GM19239 (cell line): ENCODE data around the gene GAMT.

Experiments used
- DNase-seq: peaks from one replicate; pipeline ENCODE4 v3.0.0; 2011; ENCODE audit warnings: low spot score; ENCODE audit not compliant: insufficient read length
- FAIRE-seq: peaks from 2 replicates; lab custom pipeline; 2011; peaks lifted over from hg19 to GRCh38; lab: Jason Lieb, UNC

Gene GAMT

DNA sequence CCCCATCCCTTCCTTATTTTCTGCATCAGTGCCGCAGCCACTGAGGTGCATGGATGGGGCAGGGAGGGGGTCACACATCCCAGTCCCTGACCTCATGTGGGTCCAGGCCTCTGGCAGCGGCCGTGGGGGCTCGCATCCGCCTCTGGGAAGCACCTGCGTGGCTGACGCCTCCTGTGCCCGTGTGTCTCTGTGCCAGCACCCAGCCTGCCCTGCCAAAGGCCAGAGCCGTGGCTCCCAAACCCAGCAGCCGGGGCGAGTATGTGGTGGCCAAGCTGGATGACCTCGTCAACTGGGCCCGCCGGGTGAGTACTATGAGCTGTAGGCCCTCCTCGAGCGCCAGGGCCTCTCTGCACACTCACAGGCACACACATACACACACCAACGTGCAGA is 12.7 kb downstream of the GAMT start:
- FAIRE-seq (no peak), DNase-seq (no peak)

DNA sequence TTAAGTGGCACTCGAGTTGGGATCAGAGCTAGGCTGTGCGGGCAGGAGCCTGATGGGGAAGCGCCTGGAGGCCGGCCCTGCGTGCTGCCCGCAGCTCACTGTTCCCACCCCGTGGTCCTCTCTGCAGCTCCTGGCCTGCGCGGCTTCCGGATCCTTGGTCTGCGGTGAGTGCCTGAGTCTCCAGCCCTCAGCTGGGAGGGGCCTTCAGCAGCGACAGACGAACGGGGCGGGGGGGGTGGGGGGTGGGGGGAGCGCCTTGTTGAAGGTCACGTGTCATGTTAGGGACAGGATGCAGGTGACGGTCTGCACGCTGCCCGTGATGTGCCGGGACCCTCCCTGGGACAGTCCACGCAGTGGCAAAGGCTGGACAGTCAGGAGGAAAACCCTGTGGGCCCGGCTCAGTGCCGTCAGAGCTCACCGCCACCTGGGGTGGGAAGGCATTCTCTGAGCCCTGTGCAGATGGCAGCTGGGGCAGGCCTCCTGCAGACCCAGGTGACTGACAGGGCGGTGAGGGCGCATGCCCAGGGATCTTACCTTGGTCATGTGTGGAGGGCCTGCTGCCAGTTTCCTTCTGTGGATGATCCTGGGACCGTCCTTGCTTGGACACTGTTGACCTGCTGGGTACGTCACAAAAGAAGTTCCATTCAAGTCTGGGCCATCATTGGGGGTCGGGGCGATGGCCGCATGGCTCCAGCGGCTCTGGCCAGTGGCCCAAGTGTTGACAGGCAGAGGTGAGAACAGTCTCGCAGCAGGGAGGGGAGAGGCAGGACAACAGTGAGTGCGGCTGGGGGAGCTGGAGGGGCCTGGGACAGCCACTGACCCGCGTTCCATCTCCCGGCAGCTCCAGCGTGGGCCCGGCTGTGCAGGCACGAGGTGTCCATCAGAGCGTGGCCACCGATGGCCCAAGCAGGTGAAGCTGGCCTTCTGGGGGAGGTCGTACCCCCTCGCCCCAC is 13.4 kb downstream of the GAMT start:
- no peak for FAIRE-seq

DNA sequence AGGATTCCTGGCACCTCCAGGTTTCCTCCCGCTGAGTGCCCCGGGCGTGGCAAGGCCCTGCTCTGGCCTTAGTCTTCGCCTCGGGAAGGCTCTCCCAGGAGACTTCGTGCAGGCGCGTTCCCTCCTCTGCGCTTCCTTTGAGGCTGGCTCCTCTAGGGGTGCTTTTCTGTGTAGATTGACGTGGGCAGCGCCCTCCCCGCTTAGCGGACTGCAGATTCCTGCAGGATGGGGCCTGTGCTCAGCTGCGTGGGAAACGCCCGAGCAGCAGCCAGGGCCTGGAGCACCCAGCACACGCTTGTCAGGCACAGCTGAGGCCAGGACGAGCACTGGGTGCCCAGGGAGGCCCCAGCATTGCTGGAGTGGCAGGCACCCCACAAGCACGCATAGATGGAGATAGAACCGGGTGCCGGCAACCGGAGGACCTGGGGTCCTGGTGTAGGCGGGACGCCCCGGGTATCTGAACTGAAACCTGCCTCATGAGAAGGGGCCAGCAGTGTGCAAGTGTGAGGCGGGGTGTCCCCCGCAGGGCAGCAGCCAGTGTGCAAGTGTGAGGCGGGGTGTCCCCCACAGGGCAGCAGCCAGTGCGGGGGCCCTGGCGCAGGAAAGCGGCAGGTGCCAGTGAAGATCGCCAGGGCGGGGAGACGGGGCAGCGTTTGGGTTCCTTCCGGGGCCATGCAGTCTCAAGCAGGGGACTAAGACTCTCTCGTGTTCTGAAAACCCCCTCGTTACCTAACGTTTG is 14.2 kb downstream of the GAMT start:
- FAIRE-seq: no peak

More for the DNA sequence above, 13.4 kb downstream of the GAMT start:
- DNase-seq: no peak

DNA sequence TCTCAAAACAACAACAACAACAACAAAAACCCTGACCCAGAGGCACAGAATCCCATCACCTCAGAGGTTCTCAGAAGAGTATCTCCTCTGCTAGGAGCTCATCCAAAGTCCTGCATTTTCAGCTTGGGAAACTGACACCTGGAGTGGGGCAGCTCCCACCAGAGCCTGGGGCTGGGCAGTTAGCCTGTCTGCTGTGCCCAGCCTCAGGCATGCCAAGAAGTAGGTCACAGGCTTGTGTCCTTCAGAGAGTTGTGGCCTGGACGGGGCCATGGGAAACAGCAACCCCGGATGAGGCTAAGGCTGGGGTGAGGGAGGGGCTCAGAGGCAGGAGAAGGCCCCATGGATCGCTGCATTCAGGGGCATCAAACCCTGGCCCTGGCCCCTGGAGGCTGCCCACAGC is 15.5 kb downstream of the GAMT start:
- DNase-seq (no peak), FAIRE-seq (no peak)

More for the DNA sequence above, 14.2 kb downstream of the GAMT start:
- no peak for DNase-seq

DNA sequence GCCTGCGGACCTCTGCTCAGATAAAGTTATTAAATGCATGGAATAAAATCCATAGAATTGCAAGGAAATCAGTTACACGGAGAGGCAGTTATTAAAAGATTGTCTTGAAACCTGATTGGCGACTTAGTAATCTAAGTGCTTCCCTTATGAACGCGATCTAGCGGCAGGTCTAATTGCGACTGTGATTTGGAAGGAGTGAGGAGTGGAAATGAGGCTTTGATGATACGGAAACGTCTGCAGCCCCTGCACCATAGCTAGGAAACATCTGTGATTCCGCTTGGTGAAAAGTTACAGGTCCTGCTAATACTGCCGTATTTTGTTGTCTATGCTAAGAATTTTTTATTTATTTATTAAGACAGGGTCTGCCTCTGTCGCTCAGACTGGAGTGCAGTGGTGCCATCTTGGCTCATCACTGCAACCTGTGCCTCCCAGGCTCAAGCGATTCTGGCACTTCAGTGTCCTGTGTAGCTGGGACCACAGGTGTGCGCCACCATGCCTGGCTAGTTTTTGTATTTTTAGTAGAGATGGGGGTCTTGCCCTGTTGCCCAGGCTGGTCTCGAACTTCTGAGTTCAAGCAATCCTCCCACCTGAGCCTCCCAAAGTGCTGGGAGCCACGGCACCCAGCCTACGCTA is 16.7 kb downstream of the GAMT start:
- no peak for DNase-seq
- peak; percentile 83 for FAIRE-seq

DNA sequence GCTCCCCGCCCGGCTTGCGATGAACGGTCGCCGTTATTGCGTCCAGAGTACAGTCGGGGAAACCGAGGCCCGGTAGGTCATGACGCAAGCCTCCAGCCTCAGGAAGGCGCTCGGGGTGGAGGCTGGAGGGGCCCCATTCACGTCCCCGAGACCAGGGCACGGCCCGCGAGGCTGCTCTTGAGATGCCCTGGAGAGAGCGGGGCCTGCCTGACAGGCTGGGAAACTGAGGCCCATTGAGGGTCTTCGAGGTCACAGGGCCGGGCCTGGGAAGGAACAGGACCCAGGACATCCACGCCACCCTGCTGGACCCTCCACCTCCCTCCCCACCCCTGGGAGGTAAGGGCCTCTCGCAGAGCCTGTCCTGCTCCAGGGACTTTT is 17.3 kb downstream of the GAMT start:
- no peak for DNase-seq
- no peak for FAIRE-seq

DNA sequence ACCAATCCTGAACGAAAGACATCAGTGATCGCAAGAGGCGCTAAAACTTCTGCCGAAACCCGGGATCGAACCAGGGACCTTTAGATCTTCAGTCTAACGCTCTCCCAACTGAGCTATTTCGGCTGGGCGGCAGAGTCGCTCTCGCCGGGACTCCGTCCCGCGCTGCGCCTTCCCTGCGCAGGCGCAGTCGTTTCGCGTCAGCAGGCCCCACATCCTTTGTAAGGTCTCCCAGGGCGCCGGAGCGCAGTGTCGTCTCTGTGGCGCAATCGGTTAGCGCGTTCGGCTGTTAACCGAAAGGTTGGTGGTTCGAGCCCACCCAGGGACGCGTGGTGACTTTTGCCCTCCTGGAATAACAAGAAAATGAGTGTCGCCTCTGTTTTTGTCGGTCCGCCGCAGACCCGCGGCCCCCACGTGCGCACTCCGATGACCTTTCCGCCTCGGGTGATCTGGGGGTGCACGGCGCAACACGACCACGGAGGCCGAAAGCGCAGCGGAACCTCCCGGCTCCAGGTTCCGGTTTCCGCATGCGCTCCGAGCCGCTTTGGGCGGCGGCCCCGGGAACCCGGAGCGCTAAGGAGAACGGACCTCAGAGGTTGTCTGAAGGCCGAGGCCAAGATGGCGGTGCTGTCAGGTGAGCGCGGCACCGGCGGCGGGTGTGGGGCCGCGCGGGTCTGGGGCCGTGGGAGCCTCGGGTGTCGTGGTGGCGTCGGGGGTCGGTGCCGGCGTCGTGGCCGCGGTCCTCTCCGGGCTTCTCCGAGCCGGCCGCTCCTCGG is 17.8 kb downstream of the GAMT start, which contains the start of gene NDUFS7:
TSS of gene NDUFS7 (plus strand) at position 596 of the 773 bp plus-strand sequence. CDS start at position 616, 20 bp downstream.
- peak; percentile 93 for FAIRE-seq
- DNase-seq: peak; percentile 89

DNA sequence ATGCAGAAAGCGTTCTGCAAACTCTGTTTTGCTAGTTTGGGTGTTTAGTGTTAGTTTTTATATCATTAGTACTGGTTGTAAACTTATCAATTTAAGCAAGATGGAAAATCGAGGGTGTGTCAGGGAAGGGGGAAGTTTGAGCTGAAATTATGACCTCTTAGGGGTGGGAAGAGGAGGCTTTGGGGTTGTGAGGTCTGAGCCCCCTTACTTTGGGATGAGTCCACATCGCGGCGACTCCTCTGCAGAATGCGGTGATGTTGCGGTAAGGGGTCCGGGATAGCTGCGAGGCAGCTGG is 18.4 kb downstream of the GAMT start:
- no peak for FAIRE-seq
- no peak for DNase-seq

DNA sequence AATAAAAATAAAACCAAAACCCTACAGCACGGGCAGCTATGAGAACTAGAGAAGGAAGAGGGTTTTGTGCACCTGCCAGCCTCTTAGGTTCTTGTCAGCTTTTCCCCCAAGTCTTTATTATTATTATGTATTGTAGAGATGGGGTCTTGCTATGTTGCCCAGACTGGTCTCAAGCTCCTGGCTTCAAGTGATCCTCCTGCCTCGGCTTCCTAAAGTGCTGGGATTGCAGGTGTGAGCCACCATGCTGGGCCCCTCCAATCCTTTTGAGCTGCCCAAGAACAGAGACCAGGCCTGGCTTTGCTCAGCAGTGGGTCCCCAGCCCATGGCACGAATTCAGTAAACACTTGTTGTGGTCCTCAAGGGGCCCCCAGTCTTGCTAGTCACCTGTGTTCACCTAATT is 19.1 kb downstream of the GAMT start:
- no peak for FAIRE-seq
- DNase-seq: no peak

DNA sequence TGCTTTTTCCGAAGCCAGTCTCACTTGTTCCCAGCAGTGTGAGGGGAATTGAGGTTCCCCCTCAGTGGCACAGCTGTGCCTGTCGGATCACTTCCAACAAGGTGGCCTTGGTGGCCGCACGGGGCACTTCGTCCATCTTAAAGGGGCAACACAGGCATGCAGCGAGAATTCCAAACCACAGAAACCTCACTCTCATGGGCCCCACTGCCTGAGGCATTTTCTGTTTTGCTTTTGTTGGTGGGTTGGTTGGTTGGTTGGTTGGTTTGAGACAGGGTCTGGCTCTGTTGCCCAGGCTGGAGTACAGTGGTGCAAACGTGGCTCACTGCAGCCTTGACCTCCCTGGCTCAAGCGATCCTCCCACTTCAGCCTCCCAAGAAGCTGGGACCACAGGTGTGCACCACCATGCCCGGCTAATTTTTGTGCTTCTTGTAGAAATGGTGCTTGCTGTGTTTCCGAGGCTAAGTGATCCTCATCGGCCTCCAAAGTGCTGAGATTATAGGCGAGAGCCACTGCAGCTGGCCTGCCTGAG is 21.3 kb downstream of the GAMT start:
- DNase-seq (no peak), FAIRE-seq (no peak)

DNA sequence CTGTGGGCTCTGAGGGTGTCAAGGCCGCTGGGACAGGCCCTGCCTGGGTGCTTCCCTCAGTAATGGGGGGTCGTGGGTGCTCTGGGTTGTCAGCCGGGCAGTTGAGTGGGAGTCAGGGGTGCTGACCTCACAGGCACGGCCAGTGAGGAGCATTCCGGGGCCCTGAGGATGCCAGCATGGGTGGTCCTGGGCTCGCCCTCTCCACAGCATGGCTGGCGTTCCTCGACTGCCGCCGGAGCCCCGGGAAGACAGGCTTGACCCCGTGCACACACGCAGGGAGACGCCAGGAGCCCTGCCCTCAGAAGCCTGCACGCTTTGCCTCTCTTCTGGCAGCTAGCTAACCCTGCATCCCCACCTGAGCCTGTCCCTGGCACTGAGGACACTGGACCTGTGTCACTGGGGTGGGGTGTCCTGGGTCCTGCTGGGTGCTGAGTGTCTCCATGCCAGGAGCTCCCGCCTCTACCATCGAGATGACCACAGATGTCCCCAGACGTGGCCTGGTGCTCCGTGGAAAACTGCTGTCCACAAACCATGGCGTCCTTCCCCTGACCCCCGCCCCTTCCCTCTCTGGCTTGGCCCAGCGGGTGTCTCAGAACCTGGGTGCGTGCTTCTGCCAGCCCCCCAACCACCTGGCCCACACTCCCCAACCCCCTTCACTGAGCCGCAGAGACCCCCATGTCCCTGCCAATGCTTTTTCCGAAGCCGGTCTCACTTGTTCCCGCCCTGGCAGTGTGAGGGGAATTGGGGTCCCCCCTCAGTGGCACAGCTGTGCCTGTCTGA is 22.0 kb downstream of the GAMT start:
- FAIRE-seq: no peak

DNA sequence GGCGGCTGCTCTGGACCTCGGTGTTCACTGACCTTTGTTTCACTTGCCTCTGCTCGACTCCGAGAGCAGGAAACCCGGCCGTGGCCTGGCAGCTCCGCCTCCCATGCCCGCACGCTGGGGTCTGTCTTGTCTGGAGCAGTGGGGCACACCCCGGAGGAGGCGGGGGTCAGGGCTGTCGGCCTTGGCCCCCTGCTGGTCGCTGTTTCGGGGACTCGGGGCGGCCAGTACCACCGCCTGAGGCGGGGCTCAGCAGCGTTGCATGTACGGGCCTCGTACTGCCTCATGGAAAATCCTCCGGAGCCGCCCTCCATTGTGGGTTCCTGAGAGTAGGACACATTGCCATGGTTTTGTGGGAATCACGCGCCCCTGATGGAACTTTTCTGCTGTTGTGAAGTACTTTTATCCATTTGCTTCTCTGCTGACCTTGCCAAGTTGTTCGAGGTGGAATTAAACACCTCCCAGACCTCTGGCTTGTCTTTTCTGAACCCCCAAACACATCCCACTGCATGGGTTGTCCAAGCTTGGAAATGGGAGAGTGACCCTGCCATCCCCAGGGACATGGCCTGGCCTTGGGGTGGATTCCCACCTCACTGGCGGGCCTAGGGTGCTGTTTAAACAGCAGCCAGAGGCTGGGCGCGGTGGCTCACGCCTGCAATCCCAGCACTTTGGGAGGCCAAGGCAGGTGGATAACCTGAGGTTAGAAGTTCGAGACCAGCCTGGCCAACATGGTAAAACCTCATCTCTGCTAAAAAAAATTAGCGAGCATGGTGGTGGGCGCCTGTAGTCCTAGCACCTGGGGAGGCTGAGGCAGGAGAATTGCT is 23.2 kb downstream of the GAMT start:
- no peak for FAIRE-seq
- no peak for DNase-seq

More for the DNA sequence above, 22.0 kb downstream of the GAMT start:
- no peak for DNase-seq

DNA sequence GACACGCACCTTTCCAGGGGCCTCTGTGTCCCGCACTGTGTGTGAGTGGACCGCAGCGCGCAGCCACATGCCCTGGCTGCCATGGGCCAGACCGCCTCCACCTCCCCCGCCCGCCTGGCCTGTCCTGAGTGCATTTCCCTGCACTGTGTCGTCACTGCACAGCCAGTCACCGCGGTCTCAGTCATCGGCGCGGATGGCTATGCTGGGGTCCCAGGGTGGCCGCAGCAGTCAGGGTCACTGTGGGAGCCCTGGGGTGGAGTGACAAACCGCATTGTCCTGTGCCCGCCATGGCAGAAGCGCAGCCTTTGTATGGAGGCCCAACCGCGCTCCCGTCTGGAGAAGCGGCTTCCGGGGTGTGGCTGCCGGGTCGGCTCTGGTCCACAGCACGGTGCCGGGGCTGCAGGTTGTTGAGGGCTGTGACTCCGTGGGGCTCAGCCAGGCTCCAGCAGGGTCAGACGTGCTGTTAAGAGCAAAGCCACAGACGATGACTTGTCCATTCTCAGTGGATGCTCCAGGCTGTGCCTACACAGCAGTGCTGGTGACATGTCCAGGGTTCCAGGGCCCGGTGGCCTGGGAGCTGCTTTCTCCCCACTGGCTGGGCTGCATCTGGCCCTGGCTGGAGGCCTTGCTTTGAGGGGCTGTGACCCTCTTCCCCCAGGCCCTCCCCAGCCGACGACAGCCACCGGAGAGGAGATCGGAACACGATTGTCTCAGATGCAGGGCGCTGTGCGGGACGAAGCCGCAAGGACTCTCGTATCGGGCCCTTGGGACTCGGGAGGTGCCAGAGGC is 24.0 kb downstream of the GAMT start:
- no peak for DNase-seq
- FAIRE-seq: no peak

DNA sequence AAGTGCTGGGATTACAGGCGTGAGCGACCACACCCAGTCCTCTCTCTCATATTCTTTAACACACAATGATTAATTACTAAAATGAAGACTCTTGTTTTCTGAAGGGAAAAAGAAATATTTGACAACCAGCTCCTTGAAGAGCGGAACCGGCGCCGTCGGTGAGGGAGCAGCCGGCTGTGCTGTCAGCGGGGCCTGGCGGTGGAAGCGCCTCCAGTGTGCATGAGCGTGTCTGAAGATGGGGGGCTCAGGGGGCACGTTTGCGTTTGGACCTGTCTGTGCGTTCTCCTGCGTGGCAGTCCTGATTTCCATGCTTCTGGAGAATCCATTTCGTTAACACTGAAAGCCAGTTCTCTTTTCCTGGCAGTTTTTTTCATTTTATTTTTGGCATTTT is 24.9 kb downstream of the GAMT start:
- no peak for DNase-seq
- FAIRE-seq: no peak

DNA sequence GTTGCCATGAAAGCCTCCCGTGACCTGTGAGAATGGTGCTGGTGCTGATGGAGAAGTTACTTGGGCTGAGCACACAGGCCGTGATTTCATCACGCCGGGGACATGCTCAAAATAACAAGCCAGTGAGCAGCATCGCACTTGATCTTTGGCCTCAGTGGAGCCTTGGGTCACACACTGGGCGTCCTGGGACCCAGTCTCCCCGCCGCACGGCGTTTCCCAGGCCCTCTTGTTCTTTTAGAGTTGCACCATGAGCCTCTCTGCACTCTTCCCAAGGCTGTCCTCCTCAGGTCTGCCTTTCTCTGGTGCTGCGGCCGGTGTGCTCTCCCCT is 27.1 kb downstream of the GAMT start:
- FAIRE-seq (no peak), DNase-seq (no peak)

DNA sequence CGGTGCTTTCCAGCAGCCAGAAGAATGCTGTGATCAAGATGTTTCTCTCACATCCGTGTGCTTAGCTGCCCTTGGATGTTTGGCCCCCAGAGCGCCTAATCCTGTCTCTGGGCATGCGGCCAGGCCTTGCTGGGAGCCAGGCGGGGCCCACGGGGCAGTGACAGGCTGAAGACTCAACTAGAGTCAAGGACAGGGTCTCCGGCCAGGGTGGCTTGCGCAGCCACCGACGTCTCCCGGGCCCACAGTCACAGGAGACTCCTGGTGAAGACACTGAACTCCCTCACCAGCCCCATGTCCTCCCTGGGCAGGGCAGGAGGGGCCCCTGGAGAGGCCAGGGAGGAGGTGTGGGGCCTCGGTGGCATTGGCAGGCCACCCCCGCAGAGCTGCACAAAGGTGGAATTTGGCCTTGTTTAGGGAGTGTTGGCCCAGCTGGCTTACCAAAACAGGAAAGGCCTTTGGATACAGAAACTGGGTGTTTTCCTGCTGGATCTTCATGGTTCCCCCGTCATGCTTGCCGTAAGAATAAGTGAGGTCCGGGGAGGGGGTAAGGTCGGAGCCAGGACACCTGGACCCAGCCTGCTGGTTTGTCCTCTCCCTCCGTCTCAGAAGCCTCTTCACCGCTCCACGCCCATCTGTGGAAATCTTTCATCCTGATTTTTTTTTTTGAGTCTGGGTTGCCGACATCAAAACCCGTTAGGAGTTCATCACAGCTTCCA is 27.6 kb downstream of the GAMT start:
- DNase-seq: no peak
- FAIRE-seq: no peak

DNA sequence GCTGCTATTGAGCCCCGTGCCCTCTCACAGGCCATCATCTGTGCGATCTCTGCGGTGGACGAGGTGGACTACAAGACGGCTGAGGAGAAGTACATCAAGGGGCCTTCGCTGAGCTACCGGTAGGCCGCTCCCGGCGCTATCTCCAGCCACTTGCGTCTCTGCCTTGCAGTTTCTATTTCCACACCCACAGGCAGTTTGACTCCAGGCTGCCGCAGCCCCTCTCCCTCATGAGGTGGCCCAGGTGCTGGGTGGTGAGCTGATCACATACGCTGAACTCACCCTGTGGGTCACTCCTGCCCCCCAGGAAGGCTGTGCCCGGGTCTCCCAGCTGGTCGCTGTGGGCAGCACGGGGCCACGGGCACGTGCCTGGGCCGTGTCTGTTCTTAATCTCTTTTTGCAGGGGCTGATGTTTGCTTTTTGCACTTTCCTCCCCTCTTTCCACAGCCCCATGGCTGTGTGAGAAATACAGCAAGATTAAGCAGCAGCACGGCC is 28.3 kb downstream of the GAMT start:
- no peak for FAIRE-seq
- DNase-seq: no peak
